ENCODE data around the gene GPM6B.

The GPM6B gene

DNA sequence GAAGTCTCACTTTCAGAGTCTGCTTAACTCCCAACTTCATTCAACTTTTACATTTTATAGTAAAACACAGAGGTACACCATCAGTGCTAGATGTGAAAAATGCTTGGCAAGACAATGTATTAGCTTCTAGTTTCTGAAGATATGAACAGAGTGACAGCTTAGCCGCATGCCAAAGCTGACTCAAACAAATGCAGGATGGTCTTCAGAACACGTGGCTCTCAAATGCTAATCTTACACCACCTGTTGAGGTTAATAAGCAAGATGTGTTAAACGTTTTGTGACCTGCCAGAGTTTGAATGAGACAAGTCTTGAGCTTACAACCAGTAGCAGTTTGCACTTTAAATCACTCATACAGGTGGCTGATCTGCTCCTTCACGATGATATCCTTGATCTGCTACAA, 18.9 kb upstream of the GPM6B start:
- DNase-seq: no peak
- Mint-ChIP-seq H3K36me3 (ENCODE audit: low read depth) (no peaks in the 10 kb centered on the region), H3K4me3 (no peak overlapping the region), H3K9me3 (no peaks in the 10 kb centered on the region), H3K27ac (no peak overlapping the region), H3K27me3 (peaks cover 74% of the 10 kb centered on the region), H3K4me1 (ENCODE audit: low read depth) (no peaks in the 10 kb centered on the region)

DNA sequence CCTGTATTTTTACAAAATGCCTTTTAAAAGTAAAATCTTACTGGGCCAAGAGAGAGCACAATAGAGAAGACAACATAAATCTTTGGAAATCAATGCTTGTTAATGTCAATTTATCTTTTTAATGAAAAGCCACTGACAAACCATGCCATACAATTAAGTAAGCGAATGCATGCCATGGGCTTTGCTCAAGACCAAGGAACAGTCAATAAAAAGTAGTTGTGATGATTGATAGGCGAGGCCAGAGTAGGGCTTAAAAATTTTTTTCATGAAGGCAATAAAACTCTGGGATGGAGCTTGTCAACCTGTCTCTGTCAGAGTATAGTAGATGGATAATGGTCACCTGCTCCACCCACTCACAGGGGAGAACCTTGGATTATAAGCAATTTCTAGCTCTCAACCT, 17.5 kb upstream of the GPM6B start:
- no peaks in the 10 kb centered on the region for H3K4me1 Mint-ChIP-seq (ENCODE audit: low read depth)
- no peak overlapping the region for H3K4me3 Mint-ChIP-seq
- H3K27me3 Mint-ChIP-seq: peaks cover 72% of the 10 kb centered on the region
- H3K27ac Mint-ChIP-seq: no peak overlapping the region
- DNase-seq: no peak
- no peaks in the 10 kb centered on the region for H3K36me3 Mint-ChIP-seq (ENCODE audit: low read depth)
- no peaks in the 10 kb centered on the region for H3K9me3 Mint-ChIP-seq

DNA sequence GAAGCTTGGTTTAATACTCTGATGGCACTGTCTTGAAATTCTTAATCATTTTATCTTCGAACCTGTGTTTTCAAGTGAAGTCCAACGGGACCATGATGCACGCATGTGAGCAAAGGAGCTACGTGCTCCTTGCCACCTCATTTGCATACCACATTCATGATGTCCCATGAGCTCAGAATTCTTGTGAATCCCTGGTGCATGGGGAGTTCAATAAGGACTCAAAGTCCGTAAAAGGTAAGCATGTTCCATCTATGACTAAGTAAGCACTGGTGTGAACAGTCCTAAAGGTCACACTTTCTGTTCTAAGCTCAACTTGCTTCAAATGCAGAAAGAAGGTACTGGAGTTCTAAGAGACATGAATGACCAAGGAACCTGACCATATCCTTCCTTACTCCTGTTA, 13.1 kb upstream of the GPM6B start:
- Mint-ChIP-seq H3K36me3 (ENCODE audit: low read depth) (no peaks in the 10 kb centered on the region), H3K9me3 (no peaks in the 10 kb centered on the region), H3K27ac (no peak overlapping the region)

GRCh38 chrX:13828392-13828791, 11.5 kb upstream of the GPM6B start:
- no peaks in the 10 kb centered on the region for H3K9me3 Mint-ChIP-seq
- H3K36me3 Mint-ChIP-seq (ENCODE audit: low read depth): no peaks in the 10 kb centered on the region
- no peak for DNase-seq
- H3K27me3 Mint-ChIP-seq: peaks cover 67% of the 10 kb centered on the region
- no peak overlapping the region for H3K4me3 Mint-ChIP-seq
- no peak overlapping the region for H3K27ac Mint-ChIP-seq
- no peaks in the 10 kb centered on the region for H3K4me1 Mint-ChIP-seq (ENCODE audit: low read depth)

More for the DNA sequence above, 13.1 kb upstream of the GPM6B start:
- DNase-seq: no peak
- no peaks in the 10 kb centered on the region for H3K4me1 Mint-ChIP-seq (ENCODE audit: low read depth)
- H3K27me3 Mint-ChIP-seq: peaks cover 66% of the 10 kb centered on the region
- H3K4me3 Mint-ChIP-seq: no peak overlapping the region

DNA sequence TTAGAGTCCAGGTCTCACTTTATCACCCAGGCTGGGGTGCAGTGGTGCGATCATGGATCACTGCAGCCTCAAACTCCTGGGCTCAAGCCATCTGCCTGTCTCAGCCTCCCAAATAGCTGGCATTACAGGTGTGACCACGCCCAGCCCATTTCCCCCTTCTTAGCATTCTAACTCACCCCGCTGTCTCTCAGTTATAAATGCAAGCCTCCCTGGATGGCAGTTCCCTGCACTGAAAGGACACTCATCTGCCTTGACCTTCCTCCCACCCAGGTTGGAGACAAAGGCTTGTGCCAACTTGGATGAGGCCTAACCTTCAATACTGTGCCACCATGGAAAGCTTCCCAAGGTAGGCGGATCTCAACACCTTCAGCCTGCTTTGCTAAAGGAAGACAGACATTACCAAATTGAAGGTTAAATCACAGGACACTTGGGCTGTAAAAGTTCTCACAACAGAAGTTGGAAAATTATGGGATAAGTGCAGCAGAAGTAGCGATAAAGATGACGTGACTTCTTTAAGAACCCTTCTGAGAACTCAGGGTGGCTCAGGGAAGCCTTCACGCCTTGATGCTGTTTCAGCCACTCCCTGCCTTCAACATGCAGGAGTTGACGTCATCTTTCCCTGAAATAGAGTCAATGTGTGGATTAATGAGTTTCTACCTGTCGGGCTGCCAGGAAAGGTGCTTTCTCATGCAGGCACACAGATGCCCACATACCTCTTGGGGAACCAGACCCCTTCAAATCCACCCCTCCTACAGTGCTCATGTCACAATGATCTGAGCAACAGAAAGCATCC, 10.6 kb upstream of the GPM6B start:
- Mint-ChIP-seq H3K4me1 (ENCODE audit: low read depth) (no peaks in the 10 kb centered on the region), H3K27ac (no peak overlapping the region), H3K27me3 (peaks cover 65% of the 10 kb centered on the region), H3K9me3 (no peaks in the 10 kb centered on the region), H3K36me3 (ENCODE audit: low read depth) (no peaks in the 10 kb centered on the region), H3K4me3 (no peak overlapping the region)
- DNase-seq: no peak

GRCh38 chrX:13826770-13827169, 9.9 kb upstream of the GPM6B start:
- H3K27me3 Mint-ChIP-seq: peaks cover 68% of the 10 kb centered on the region
- H3K4me3 Mint-ChIP-seq: no peak overlapping the region

GRCh38 chrX:13825178-13825762, 8.4 kb upstream of the GPM6B start:
- H3K9me3 Mint-ChIP-seq: no peaks in the 10 kb centered on the region
- H3K27me3 Mint-ChIP-seq: peaks cover 69% of the 10 kb centered on the region
- DNase-seq: no peak
- H3K4me3 Mint-ChIP-seq: no peak overlapping the region
- H3K4me1 Mint-ChIP-seq (ENCODE audit: low read depth): no peaks in the 10 kb centered on the region
- no peak overlapping the region for H3K27ac Mint-ChIP-seq
- no peaks in the 10 kb centered on the region for H3K36me3 Mint-ChIP-seq (ENCODE audit: low read depth)

More at GRCh38 chrX:13826770-13827169, 9.9 kb upstream of the GPM6B start:
- Mint-ChIP-seq H3K4me1 (ENCODE audit: low read depth) (no peaks in the 10 kb centered on the region), H3K36me3 (ENCODE audit: low read depth) (no peaks in the 10 kb centered on the region), H3K27ac (no peak overlapping the region), H3K9me3 (no peaks in the 10 kb centered on the region)
- no peak for DNase-seq

GRCh38 chrX:13824746-13825145, 7.9 kb upstream of the GPM6B start:
- Mint-ChIP-seq H3K4me3 (no peak overlapping the region), H3K36me3 (ENCODE audit: low read depth) (no peaks in the 10 kb centered on the region), H3K27me3 (peaks cover 71% of the 10 kb centered on the region), H3K9me3 (no peaks in the 10 kb centered on the region), H3K4me1 (ENCODE audit: low read depth) (no peaks in the 10 kb centered on the region), H3K27ac (no peak overlapping the region)
- no peak for DNase-seq

DNA sequence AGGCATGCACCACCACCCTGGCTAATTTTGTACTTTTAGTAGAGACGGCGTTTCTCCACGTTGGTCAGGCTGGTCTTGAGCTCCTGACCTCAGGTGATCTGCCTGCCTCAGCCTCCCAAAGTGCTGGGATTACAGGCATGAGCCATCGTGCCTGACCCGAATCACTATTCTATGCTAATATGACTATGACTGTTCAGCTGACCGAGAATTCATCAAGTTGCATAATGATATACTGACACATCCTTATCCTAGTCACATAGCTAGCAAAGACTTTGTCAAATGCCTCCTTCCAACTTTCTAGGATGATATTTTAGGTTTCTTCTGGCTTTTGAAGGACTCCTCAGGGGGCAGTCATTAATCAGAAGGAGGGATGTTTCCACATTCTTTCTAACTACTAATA, 4.8 kb upstream of the GPM6B start:
- Mint-ChIP-seq H3K4me1 (ENCODE audit: low read depth) (no peaks in the 10 kb centered on the region), H3K36me3 (ENCODE audit: low read depth) (no peaks in the 10 kb centered on the region), H3K27me3 (peaks cover 77% of the 10 kb centered on the region), H3K27ac (no peak overlapping the region), H3K9me3 (no peaks in the 10 kb centered on the region), H3K4me3 (no peak overlapping the region)
- DNase-seq: no peak

GRCh38 chrX:13816176-13816575, 717 bp downstream of the GPM6B start:
- Mint-ChIP-seq H3K36me3 (ENCODE audit: low read depth) (no peaks in the 10 kb centered on the region), H3K9me3 (no peaks in the 10 kb centered on the region), H3K27me3 (peaks cover 80% of the 10 kb centered on the region), H3K4me3 (no peak overlapping the region), H3K27ac (no peak overlapping the region), H3K4me1 (ENCODE audit: low read depth) (no peaks in the 10 kb centered on the region)
- no peak for DNase-seq

DNA sequence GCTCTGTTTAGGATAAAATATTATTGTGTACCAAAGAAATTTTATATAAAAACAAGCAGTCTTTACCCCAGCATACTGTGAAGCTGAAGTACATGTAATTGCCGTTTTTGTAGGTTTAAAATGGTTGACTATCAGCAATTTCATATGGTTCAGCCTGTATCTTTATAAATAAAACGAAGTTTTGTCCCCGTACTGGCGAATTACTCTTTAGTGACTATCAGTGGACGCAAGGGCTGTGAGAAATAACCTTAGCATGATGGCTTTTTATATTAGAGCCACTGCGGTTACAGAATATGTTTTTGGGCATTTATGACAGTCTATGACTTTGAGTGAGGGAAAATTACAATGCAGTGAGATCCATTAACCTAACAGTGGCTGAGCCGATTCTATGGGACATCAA, 1.2 kb downstream of the GPM6B start:
- H3K4me3 Mint-ChIP-seq: no peak overlapping the region
- H3K36me3 Mint-ChIP-seq (ENCODE audit: low read depth): no peaks in the 10 kb centered on the region
- no peak overlapping the region for H3K27ac Mint-ChIP-seq
- peaks cover 78% of the 10 kb centered on the region for H3K27me3 Mint-ChIP-seq
- DNase-seq: no peak
- no peaks in the 10 kb centered on the region for H3K9me3 Mint-ChIP-seq
- H3K4me1 Mint-ChIP-seq (ENCODE audit: low read depth): no peaks in the 10 kb centered on the region

DNA sequence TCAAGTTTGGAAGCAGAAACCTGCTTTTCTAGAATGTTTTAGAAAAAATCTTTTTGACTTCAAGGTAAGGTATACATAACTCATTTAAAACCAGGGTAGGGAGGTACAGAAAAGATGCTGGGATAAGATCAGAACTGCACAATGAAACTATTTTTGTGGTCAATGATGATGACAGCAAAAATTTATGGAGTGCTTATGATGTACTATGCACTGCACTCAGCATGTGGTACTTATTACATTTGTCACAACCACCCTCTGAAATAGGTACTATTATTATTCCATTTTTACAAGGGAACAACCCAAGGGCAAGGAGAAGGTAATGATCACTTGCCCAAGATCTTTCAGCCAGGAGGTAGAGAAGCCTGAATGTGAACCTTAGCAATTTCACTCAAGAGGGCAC, 8.0 kb downstream of the GPM6B start:
- H3K27me3 Mint-ChIP-seq: peaks cover 70% of the 10 kb centered on the region
- no peak overlapping the region for H3K27ac Mint-ChIP-seq
- no peaks in the 10 kb centered on the region for H3K9me3 Mint-ChIP-seq
- H3K4me1 Mint-ChIP-seq (ENCODE audit: low read depth): no peaks in the 10 kb centered on the region
- H3K36me3 Mint-ChIP-seq (ENCODE audit: low read depth): no peaks in the 10 kb centered on the region
- no peak overlapping the region for H3K4me3 Mint-ChIP-seq
- DNase-seq: no peak

- H3K4me3 Mint-ChIP-seq: no peak overlapping the region
- no peaks in the 10 kb centered on the region for H3K4me1 Mint-ChIP-seq (ENCODE audit: low read depth)
- DNase-seq: no peak
- H3K27me3 Mint-ChIP-seq: peaks cover 70% of the 10 kb centered on the region
- no peaks in the 10 kb centered on the region for H3K36me3 Mint-ChIP-seq (ENCODE audit: low read depth)
- H3K27ac Mint-ChIP-seq: no peak overlapping the region
- no peaks in the 10 kb centered on the region for H3K9me3 Mint-ChIP-seq
These were observed 8.6 kb downstream of the GPM6B start for GRCh38 chrX:13808293-13808692.

DNA sequence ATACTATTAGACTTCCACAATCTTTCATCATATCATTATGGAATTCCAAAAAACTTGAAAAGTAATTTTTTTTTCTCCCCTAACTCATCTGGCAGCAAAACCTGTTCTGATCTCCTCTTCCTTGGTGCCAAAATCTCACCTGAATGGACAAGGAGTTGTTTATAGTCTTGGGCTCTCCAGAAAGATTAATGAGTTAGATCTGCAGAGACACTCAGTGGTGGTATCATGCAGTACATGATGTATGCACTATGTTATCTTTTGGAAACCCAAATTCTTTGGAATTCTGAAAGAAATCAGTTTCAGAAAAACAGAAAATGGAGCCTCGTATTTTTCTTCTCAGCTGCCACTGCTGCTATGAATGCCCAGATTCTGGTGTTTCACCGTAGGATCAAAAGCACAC, 11.7 kb downstream of the GPM6B start:
- H3K9me3 Mint-ChIP-seq: no peaks in the 10 kb centered on the region
- H3K4me3 Mint-ChIP-seq: no peak overlapping the region
- no peak for DNase-seq
- no peaks in the 10 kb centered on the region for H3K4me1 Mint-ChIP-seq (ENCODE audit: low read depth)
- H3K36me3 Mint-ChIP-seq (ENCODE audit: low read depth): no peaks in the 10 kb centered on the region
- H3K27me3 Mint-ChIP-seq: peaks cover 76% of the 10 kb centered on the region
- H3K27ac Mint-ChIP-seq: no peak overlapping the region

- no peaks in the 10 kb centered on the region for H3K9me3 Mint-ChIP-seq
- H3K4me1 Mint-ChIP-seq (ENCODE audit: low read depth): no peaks in the 10 kb centered on the region
- no peak overlapping the region for H3K27ac Mint-ChIP-seq
- no peak overlapping the region for H3K4me3 Mint-ChIP-seq
- DNase-seq: no peak
- peaks cover 76% of the 10 kb centered on the region for H3K27me3 Mint-ChIP-seq
- no peaks in the 10 kb centered on the region for H3K36me3 Mint-ChIP-seq (ENCODE audit: low read depth)
These were observed 13.8 kb downstream of the GPM6B start for GRCh38 chrX:13803116-13803515.

Measured in activated T-cell treated with anti-CD3 and anti-CD28 coated beads, Interleukin-2, amount 50 U/mL, for 24 hours (primary cell).